GM12872 (cell line): Measurements from ENCODE around the gene OR1M1.

Experiments used
- TF ChIP-seq, protein P1 (sequence below): IDR thresholded peaks from 3 replicates; pipeline ENCODE4 v1.5.1; 2011; ENCODE audit warnings: low read depth, mild to moderate bottlenecking, low read length, moderate library complexity; ENCODE audit not compliant: insufficient read depth

The OR1M1 gene

GRCh38 chr19:9086761-9087160 is at the start of gene OR1M1:
TSS of gene OR1M1 (plus strand) at chr19:9087061. CDS start at chr19:9093245, 6,184 bp downstream.
- TF ChIP-seq, protein P1, sequence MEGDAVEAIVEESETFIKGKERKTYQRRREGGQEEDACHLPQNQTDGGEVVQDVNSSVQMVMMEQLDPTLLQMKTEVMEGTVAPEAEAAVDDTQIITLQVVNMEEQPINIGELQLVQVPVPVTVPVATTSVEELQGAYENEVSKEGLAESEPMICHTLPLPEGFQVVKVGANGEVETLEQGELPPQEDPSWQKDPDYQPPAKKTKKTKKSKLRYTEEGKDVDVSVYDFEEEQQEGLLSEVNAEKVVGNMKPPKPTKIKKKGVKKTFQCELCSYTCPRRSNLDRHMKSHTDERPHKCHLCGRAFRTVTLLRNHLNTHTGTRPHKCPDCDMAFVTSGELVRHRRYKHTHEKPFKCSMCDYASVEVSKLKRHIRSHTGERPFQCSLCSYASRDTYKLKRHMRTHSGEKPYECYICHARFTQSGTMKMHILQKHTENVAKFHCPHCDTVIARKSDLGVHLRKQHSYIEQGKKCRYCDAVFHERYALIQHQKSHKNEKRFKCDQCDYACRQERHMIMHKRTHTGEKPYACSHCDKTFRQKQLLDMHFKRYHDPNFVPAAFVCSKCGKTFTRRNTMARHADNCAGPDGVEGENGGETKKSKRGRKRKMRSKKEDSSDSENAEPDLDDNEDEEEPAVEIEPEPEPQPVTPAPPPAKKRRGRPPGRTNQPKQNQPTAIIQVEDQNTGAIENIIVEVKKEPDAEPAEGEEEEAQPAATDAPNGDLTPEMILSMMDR: no peak

DNA sequence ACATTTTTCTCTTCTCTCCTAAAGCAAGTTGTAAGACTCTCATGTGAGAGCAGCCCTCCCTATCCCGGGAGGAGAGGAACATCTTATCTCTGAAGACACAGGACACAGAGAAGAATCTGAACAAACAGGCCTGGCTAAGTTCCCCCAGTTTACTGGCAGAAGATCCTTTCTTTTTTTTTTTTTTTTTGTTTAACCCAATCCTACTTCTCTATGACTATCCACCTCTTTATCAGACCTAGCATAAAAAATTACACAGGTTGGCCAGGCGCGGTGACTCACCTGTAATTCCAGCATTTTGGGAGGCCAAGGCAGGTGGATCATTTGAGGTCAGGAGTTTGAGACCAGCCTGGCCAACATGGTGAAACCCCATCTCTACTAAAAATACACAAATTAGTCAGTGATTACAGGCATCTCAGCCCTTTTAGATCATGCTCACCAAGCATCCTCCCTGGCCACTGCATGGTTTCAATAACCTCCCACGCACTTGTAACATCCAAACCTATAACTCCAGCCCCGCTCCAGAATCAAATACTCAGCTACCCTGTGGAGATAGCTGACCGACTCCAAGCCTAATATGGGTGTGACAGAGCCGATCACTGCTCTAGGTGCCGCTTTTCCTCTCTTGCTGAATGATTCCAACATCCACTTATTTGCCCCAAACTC is 49.3 kb upstream of the OR1M1 start:
- TF ChIP-seq, protein P1: no peak

- TF ChIP-seq, protein P1: no peak
These were observed 47.1 kb upstream of the OR1M1 start for GRCh38 chr19:9039728-9040127.

DNA sequence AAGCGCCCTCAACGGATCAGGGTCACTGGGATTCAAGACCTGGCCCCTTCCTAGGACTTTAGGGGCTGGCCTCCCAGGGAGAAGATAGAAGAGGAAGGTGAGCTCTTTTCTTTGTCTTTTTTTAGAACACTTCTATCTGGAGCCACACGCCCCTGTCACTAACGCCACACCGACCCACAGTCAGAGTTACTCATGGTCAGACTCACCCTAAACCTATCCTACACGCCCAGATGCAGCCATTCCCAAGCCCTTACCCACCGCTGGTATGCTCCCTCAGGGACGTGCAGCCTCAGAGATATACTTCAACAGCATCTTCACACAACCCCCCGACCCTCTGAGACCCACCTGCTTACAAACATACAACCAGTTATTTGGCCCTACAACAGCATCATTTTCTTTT is 46.7 kb upstream of the OR1M1 start:
- TF ChIP-seq, protein P1: no peak

DNA sequence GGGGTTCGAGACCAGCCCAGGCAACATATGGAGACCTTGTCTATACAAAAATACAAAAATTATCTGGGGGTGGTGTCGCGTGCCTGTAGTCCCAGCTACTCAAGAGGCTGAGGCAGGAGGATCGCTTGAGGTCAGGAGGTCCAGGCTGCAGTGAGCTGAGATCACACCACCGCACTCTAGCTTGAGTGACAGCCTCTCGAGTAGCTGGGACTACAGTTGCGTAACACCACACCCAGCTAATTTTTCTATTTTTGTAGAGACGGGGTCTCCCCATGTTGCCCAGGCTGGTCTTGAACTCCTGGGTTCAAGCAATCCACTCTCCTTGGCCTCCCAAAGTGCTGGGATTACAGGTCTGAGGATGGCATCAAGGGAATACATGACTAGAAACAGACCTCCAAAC is 45.8 kb upstream of the OR1M1 start:
- TF ChIP-seq, protein P1: no peak

GRCh38 chr19:9043524-9043923 is 43.3 kb upstream of the OR1M1 start:
- TF ChIP-seq, protein P1: no peak

DNA sequence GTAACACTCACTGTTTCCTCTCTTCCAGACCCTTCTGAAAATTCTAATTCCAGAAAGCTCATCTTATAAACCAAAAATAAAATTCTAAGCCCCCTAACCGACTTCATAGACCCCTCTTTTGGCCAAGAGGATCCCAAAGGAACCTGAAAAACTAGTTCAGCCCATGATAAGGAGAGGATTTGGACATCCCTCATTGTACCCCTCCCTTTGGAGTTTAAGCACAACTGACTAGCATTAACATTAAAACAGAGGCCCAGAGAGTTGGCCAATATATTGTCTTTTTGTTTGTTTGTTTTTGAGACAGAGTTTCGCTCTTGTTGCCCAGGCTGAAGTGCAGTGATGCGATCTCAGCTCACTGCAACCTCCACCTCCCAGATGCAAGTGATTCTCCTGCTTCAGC is 42.4 kb upstream of the OR1M1 start:
- TF ChIP-seq, protein P1: no peak
